Neutrophil (primary cell): ENCODE measurements around the gene ACTR6.
"Not testable (repeated sequence)": the region's sequence is repeated elsewhere in the genome, so short reads cannot be mapped to it uniquely, and the experiment has no call there.

Experiments used
- H3K27ac ChIP-seq: fragments of 200-600 bp; sonication (generic); 2 replicates; pipeline ENCODE4 v1.5.1; 2016; ENCODE audit warnings: mild to moderate bottlenecking, moderate library complexity
- H3K27me3 ChIP-seq: fragments of 200-600 bp; sonication (generic); 2 replicates; pipeline ENCODE4 v1.6.0; 2016; ENCODE audit warnings: mild to moderate bottlenecking
- H3K36me3 ChIP-seq: fragments of 200-600 bp; sonication (generic); 2 replicates; pipeline ENCODE4 v1.5.1; 2017
- H3K4me1 ChIP-seq, 2 experiments: fragments of 200-600 bp in 1 of 2; sonication (generic) in 1 of 2; 1 replicate in 1 of 2; 2 replicates in 1 of 2; pipeline versions ENCODE4 v1.5.1 to v1.6.1; 2013 to 2016; ENCODE audit warnings: low read depth in 1 of 2, low read length in 1 of 2, mild to moderate bottlenecking in 1 of 2, moderate library complexity in 1 of 2; ENCODE audit not compliant: control insufficient read depth in 1 of 2, insufficient read depth in 1 of 2
- H3K4me3 ChIP-seq, 2 experiments: fragments of 200-600 bp in 1 of 2; sonication (generic) in 1 of 2; 1 replicate in 1 of 2; 2 replicates in 1 of 2; pipeline ENCODE4 v1.5.1; 2013 to 2016; ENCODE audit warnings: low read depth in 1 of 2, low read length in 1 of 2, mild to moderate bottlenecking in 1 of 2, moderate library complexity in 1 of 2
- H3K9me3 ChIP-seq: fragments of 200-600 bp; sonication (generic); 2 replicates; pipeline ENCODE4 v1.5.1; 2016
- CTCF ChIP-seq: fragments of 200-600 bp; sonication (generic); IDR thresholded peaks from 2 replicates; pipeline ENCODE4 v1.5.1; 2016; ENCODE audit warnings: antibody characterized with exemption

ACTR6 gene

GRCh38 chr12:100229876-100230275 lies 29.3 kb downstream of the ACTR6 start:
- Histone ChIP-seq H3K27ac (no peak overlapping the region), H3K4me3 (no peak overlapping the region), H3K9me3 (no peaks in the 10 kb centered on the region), H3K36me3 (peaks cover 10% of the 10 kb centered on the region), H3K27me3 (no peaks in the 10 kb centered on the region), H3K4me1 (peaks cover 3 to 8% of the 10 kb centered on the region in 2 experiments)
- TF ChIP-seq CTCF = no peak

GRCh38 chr12:100231873-100232272 lies 31.3 kb downstream of the ACTR6 start:
- not testable (repeated sequence) for H3K9me3 ChIP-seq, H3K36me3 ChIP-seq, H3K4me1 ChIP-seq, H3K27ac ChIP-seq, H3K27me3 ChIP-seq, H3K4me3 ChIP-seq

GRCh38 chr12:100234166-100234565 lies 33.6 kb downstream of the ACTR6 start:
- Histone ChIP-seq H3K27me3 (no peaks in the 10 kb centered on the region), H3K27ac (no peak overlapping the region), H3K4me1 (peaks cover 3 to 8% of the 10 kb centered on the region in 2 experiments), H3K4me3 (no peak overlapping the region), H3K9me3 (no peaks in the 10 kb centered on the region), H3K36me3 (no peaks in the 10 kb centered on the region)
- no peak for TF ChIP-seq CTCF

- H3K4me1 ChIP-seq = peaks cover 2 to 4% of the 10 kb centered on the region in 2 experiments
- no peak overlapping the region for H3K27ac ChIP-seq
- H3K36me3 ChIP-seq = no peaks in the 10 kb centered on the region
- no peaks in the 10 kb centered on the region for H3K9me3 ChIP-seq
- TF ChIP-seq CTCF = no peak
- H3K27me3 ChIP-seq = no peaks in the 10 kb centered on the region
- H3K4me3 ChIP-seq = no peak overlapping the region
Observed at GRCh38 chr12:100234591-100235304, 34.1 kb downstream of the ACTR6 start.

GRCh38 chr12:100238801-100239200 lies 38.2 kb downstream of the ACTR6 start:
- H3K9me3 ChIP-seq = no peaks in the 10 kb centered on the region
- no peak overlapping the region for H3K4me3 ChIP-seq
- TF ChIP-seq CTCF = no peak

DNA sequence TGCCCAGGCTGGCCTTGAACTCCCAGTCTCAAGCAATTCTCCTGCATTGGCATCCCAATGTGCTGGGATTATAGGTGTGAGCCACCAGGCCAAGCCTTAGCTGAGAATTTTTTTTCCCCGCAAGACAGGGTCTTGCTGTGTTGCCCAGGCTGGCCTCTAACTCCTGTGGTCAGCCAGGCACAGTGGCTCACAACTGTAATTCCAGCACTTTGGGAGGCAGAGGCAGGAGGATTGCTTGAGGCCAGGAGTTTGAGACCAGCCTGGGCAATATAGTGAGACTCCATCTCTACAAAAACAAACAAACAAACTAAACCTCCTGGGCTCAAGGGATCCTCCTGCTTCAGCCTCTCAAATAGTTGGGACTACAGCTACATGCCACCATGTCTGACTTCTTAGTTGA lies 39.0 kb downstream of the ACTR6 start:
- no peaks in the 10 kb centered on the region for H3K27me3 ChIP-seq
- H3K4me3 ChIP-seq = no peak overlapping the region
- no peaks in the 10 kb centered on the region for H3K4me1 ChIP-seq
- no peak overlapping the region for H3K27ac ChIP-seq
- TF ChIP-seq CTCF = no peak
- H3K9me3 ChIP-seq = no peaks in the 10 kb centered on the region
- H3K36me3 ChIP-seq = no peaks in the 10 kb centered on the region

More at GRCh38 chr12:100238801-100239200, 38.2 kb downstream of the ACTR6 start:
- H3K4me1 ChIP-seq = no peaks in the 10 kb centered on the region
- no peaks in the 10 kb centered on the region for H3K36me3 ChIP-seq
- no peaks in the 10 kb centered on the region for H3K27me3 ChIP-seq
- no peak overlapping the region for H3K27ac ChIP-seq
